WERI-Rb-1 (cell line): ENCODE measurements around the gene C9orf40.

Experiments
- DNase-seq: peaks from one replicate; pipeline ENCODE4 v3.0.0-alpha.2; 2020
- H3K27ac ChIP-seq: fragments of 250-450 bp; sonication (Bioruptor Pico); 2 replicates; pipeline ENCODE4 v1.5.1; 2020; ENCODE audit warnings: mild to moderate bottlenecking, moderate library complexity
- H3K27me3 ChIP-seq: fragments of 250-450 bp; sonication (Bioruptor Pico); 2 replicates; pipeline ENCODE4 v1.5.1; 2021; ENCODE audit warnings: mild to moderate bottlenecking, low read depth, moderate library complexity; ENCODE audit not compliant: insufficient read depth, severe bottlenecking
- H3K36me3 ChIP-seq: fragments of 250-450 bp; sonication (Bioruptor Pico); 2 replicates; pipeline ENCODE4 v1.5.1; 2020; ENCODE audit warnings: mild to moderate bottlenecking, moderate library complexity
- H3K4me3 ChIP-seq: 2 replicates; pipeline ENCODE4 v1.5.1; 2011; ENCODE audit warnings: low read depth, mild to moderate bottlenecking, control low read depth, low read length
- H3K9me3 ChIP-seq: fragments of 250-450 bp; sonication (Bioruptor Pico); 2 replicates; pipeline ENCODE4 v1.5.1; 2021; ENCODE audit warnings: mild to moderate bottlenecking, moderate library complexity; ENCODE audit not compliant: severe bottlenecking
- TF ChIP-seq, protein P1 (sequence below): IDR thresholded peaks from 2 replicates; pipeline ENCODE4 v1.5.1; 2011; ENCODE audit warnings: low read depth, mild to moderate bottlenecking, control low read depth, inconsistent platforms, low read length

C9orf40 gene

DNA sequence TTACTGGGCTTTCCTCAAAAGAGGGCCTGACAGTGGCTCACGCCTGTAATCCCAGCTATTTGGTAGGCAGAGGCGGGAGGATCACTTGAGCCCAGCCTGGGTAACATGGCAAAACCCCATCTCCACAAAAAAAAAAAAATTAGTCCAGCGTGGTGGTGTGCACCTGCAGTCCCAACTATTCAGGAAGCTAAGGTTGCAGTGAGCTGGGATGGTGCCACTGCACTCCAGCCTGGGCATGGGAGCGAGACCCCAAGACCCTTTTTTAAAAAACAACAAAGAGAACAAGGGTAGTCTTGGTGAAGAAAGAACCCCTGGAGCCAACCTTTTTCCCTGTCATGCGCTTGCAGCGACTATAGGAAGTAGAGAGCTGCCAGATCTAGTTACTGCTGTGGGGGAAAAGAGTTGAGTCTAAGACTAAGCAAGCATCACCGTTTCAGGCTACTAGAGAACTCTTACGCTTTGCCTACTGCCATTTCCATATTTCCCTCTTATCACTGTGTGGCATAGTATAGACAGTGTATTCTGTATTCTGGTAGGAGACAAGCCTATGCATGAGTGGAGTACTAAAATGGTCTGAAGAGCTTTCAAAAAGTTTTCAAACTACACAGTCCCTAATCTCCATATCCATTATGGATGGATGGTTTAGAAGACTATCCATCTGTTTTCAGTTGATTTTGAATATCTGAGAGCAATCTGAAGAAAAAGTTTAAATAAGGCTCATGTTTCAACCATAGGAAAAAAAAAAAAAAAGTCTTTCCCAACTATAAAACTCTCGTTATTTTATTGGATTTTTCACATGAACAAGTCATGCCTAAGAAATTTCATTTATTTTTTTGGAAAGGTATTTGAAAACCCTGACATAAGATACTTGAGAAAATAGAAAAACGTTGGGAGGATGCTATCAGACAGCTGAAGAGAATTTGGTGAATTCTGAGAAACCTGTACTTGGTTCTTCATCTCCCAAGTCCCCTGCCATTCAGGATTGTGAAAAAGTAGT is 2.6 kb downstream of the C9orf40 start:
- no peak overlapping the region for H3K27ac ChIP-seq

DNA sequence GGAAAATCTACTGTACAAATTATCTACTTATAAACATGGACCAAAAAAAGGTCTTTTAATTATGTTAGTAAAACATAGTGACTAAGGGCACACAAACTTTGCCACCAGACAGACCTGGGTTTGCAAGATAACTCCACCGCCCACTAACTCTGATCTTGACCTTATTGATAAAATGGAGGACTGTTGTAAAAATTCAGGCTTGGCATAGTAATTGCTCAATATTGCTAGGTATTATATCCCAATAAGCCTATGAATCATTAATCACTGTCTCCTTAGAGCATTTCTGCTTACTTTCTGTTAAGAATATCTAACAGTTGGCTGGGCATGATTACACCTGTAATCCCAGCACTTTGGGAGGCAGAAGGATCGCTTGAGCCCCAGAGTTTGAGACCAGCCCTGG is 3.8 kb downstream of the C9orf40 start:
- TF ChIP-seq, protein P1, sequence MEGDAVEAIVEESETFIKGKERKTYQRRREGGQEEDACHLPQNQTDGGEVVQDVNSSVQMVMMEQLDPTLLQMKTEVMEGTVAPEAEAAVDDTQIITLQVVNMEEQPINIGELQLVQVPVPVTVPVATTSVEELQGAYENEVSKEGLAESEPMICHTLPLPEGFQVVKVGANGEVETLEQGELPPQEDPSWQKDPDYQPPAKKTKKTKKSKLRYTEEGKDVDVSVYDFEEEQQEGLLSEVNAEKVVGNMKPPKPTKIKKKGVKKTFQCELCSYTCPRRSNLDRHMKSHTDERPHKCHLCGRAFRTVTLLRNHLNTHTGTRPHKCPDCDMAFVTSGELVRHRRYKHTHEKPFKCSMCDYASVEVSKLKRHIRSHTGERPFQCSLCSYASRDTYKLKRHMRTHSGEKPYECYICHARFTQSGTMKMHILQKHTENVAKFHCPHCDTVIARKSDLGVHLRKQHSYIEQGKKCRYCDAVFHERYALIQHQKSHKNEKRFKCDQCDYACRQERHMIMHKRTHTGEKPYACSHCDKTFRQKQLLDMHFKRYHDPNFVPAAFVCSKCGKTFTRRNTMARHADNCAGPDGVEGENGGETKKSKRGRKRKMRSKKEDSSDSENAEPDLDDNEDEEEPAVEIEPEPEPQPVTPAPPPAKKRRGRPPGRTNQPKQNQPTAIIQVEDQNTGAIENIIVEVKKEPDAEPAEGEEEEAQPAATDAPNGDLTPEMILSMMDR: no peak
- H3K27ac ChIP-seq: no peak overlapping the region
- no peak overlapping the region for H3K4me3 ChIP-seq
- H3K9me3 ChIP-seq: no peaks in the 10 kb centered on the region
- no peaks in the 10 kb centered on the region for H3K27me3 ChIP-seq
- H3K36me3 ChIP-seq: peaks cover 12% of the 10 kb centered on the region
- no peak for DNase-seq

More for the DNA sequence above, 2.6 kb downstream of the C9orf40 start:
- no peak for DNase-seq
- H3K27me3 ChIP-seq: no peaks in the 10 kb centered on the region
- TF ChIP-seq, protein P1: no peak
- H3K36me3 ChIP-seq: peaks cover 12% of the 10 kb centered on the region
- no peak overlapping the region for H3K4me3 ChIP-seq
- no peaks in the 10 kb centered on the region for H3K9me3 ChIP-seq

DNA sequence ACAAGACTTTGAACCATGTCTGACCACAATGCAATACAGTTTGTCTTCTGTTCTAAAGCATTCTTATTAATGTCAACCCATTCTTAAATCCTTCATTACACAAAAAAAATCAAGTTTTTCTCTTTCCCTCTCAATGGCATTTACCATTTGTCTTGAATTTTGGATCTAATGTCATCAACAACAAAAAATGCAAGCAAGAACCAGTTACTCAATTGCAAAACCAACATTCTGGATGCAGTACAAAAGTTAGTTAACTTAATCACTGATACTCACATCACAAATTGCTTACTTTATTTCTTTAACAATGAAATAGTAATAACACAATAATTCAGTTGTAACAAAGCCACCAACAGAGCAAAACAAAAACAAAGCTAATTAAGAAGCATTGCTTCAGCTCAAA is 6.0 kb downstream of the C9orf40 start:
- TF ChIP-seq, protein P1: no peak
- H3K36me3 ChIP-seq: peaks cover 8% of the 10 kb centered on the region
- no peaks in the 10 kb centered on the region for H3K27me3 ChIP-seq
- no peak overlapping the region for H3K27ac ChIP-seq
- H3K4me3 ChIP-seq: no peak overlapping the region
- no peaks in the 10 kb centered on the region for H3K9me3 ChIP-seq
- DNase-seq: no peak

DNA sequence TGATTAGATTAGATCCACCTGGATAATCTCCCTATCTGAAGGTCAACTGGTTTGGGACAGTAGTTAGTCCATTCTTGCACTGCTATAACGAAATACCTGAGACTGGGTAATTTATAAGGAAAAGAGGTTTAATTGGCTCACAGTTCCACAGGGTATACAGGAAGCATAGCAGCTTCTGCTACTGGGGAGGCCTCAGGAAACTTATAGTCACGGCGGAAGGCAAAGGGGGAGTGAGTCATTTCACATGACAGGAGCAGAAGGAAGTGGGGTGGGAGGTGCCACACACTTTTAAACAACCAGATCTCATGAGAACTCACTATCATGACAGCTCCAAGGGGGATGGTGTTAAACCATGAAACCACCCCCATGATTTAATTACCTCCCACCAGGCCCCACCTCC is 9.9 kb downstream of the C9orf40 start:
- Histone ChIP-seq H3K27me3 (no peaks in the 10 kb centered on the region), H3K36me3 (peaks cover under 1% of the 10 kb centered on the region), H3K27ac (no peak overlapping the region), H3K9me3 (no peaks in the 10 kb centered on the region), H3K4me3 (no peak overlapping the region)
- TF ChIP-seq, protein P1: no peak
- no peak for DNase-seq

DNA sequence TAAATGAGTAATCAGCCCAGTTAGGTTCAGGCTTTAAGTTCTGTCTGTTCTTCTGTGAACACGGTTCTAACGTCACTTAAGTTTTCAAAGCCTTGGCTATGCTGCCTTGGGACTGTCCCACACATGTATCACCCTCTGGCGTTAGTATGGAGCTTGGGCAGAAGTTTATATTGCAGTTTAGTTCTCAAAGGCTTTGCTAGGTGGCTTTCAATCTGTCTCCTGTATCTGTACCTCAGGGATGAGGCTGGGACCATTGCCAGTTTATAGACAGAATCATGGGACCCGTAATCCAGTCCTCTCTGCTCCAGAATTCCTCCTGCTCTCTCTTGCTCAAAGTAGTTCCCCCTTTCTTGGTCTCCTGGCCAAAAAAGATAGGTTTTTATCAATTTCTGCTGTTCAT is 12.1 kb downstream of the C9orf40 start:
- TF ChIP-seq, protein P1: no peak
- H3K9me3 ChIP-seq: no peaks in the 10 kb centered on the region
- H3K4me3 ChIP-seq: no peak overlapping the region
- H3K36me3 ChIP-seq: no peaks in the 10 kb centered on the region
- DNase-seq: no peak
- H3K27me3 ChIP-seq: no peaks in the 10 kb centered on the region
- no peak overlapping the region for H3K27ac ChIP-seq

DNA sequence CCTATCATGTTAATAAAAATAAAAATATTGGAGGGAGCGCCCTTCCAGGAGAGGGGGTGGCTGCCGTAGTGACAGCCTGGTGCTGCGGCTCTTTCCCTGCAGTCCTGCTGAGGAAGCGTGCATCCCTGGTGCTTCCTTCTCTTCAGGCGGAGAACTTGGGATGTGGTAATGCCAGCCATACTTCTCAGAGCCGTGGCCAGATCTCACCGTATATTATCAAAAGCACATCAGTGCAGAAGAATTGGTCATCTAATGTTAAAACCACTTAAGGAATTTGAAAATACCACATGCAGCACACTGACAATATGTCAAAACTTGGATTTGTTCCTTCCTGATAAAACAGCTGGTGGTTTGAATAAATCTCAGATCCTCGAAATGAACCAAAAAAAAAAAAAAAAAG is 17.7 kb downstream of the C9orf40 start:
- no peak for DNase-seq
- H3K27ac ChIP-seq: no peak overlapping the region
- H3K36me3 ChIP-seq: no peaks in the 10 kb centered on the region
- no peaks in the 10 kb centered on the region for H3K27me3 ChIP-seq
- no peak overlapping the region for H3K4me3 ChIP-seq
- no peaks in the 10 kb centered on the region for H3K9me3 ChIP-seq
- TF ChIP-seq, protein P1: no peak
